ENCODE data around the gene FAM9B. TPM values are rescaled to one million over a fixed set of nuclear protein-coding genes. Genes with fewer than 3 reads are reported as not detected.

FAM9B gene
- total RNA-seq = not detected

- Histone ChIP-seq H3K27ac (no peak within 1 kb of the TSS), H3K4me1 (ENCODE audit: control insufficient read depth in 1 of 2, low read depth in 2 of 2) (no peaks in the 10 kb centered on the region), H3K36me3 (no peaks in the 10 kb centered on the region), H3K4me3 (no peak within 1 kb of the TSS), H3K9me3 (no peaks in the 10 kb centered on the region), H3K27me3 (replicated peaks; ENCODE audit: insufficient read depth) (no peaks in the 10 kb centered on the region)
- no peak for ATAC-seq (ENCODE audit: insufficient number of reproducible peaks, low FRiP score, low read depth)
- no peak for DNase-seq (ENCODE audit: low spot score)
- TF ChIP-seq CTCF (IDR thresholded peaks at IDR 0.05) = no peak
These were observed at the start of gene FAM9B for GRCh38 chrX:9033989-9034388. Gene FAM9B, minus strand, starts transcription at chrX:9034127. Its CDS starts 1,141 bp downstream, at chrX:9032986.

GRCh38 chrX:9081271-9081670, 47.3 kb upstream of the FAM9B start:
- Histone ChIP-seq H3K36me3 (no peaks in the 10 kb centered on the region), H3K27ac (no peak overlapping the region), H3K9me3 (no peaks in the 10 kb centered on the region), H3K4me1 (ENCODE audit: control insufficient read depth in 1 of 2, low read depth in 2 of 2) (no peaks in the 10 kb centered on the region), H3K27me3 (replicated peaks; ENCODE audit: insufficient read depth) (no peaks in the 10 kb centered on the region), H3K4me3 (no peak overlapping the region)
- ATAC-seq (ENCODE audit: insufficient number of reproducible peaks, low FRiP score, low read depth) (no peak), DNase-seq (ENCODE audit: low spot score) (no peak)
- TF ChIP-seq CTCF (IDR thresholded peaks at IDR 0.05) = no peak

GRCh38 chrX:9074326-9074725, 40.4 kb upstream of the FAM9B start:
- Histone ChIP-seq H3K27me3 (replicated peaks; ENCODE audit: insufficient read depth) (no peaks in the 10 kb centered on the region), H3K4me3 (no peak overlapping the region), H3K27ac (no peak overlapping the region), H3K9me3 (no peaks in the 10 kb centered on the region), H3K36me3 (no peaks in the 10 kb centered on the region), H3K4me1 (ENCODE audit: control insufficient read depth in 1 of 2, low read depth in 2 of 2) (no peaks in the 10 kb centered on the region)
- no peak for ATAC-seq (ENCODE audit: insufficient number of reproducible peaks, low FRiP score, low read depth)
- no peak for TF ChIP-seq CTCF (IDR thresholded peaks at IDR 0.05)
- DNase-seq (ENCODE audit: low spot score) = no peak

- no peak overlapping the region for H3K27ac ChIP-seq
- DNase-seq (ENCODE audit: low spot score) = no peak
- ATAC-seq (ENCODE audit: insufficient number of reproducible peaks, low FRiP score, low read depth) = no peak
- no peak overlapping the region for H3K4me3 ChIP-seq
- H3K36me3 ChIP-seq = no peaks in the 10 kb centered on the region
- H3K27me3 ChIP-seq (replicated peaks; ENCODE audit: insufficient read depth) = no peaks in the 10 kb centered on the region
- no peak for TF ChIP-seq CTCF (IDR thresholded peaks at IDR 0.05)
- H3K9me3 ChIP-seq = no peaks in the 10 kb centered on the region
- H3K4me1 ChIP-seq (ENCODE audit: control insufficient read depth in 1 of 2, low read depth in 2 of 2) = no peaks in the 10 kb centered on the region
These were observed 38.4 kb upstream of the FAM9B start for GRCh38 chrX:9072281-9072680.

- Histone ChIP-seq H3K36me3 (no peaks in the 10 kb centered on the region), H3K9me3 (no peaks in the 10 kb centered on the region), H3K4me1 (ENCODE audit: control insufficient read depth in 1 of 2, low read depth in 2 of 2) (no peaks in the 10 kb centered on the region), H3K4me3 (no peak overlapping the region), H3K27me3 (replicated peaks; ENCODE audit: insufficient read depth) (no peaks in the 10 kb centered on the region), H3K27ac (no peak overlapping the region)
- ATAC-seq (ENCODE audit: insufficient number of reproducible peaks, low FRiP score, low read depth) = no peak
- no peak for DNase-seq (ENCODE audit: low spot score)
- TF ChIP-seq CTCF (IDR thresholded peaks at IDR 0.05) = no peak
These were observed 37.2 kb upstream of the FAM9B start for GRCh38 chrX:9071031-9071650.

Data from thoracic aorta (tissue), 2 donors.